H7 (cell line): ENCODE measurements around the gene SRMS. TPM values are rescaled to one million over a fixed set of nuclear protein-coding genes. Genes with fewer than 3 reads are reported as not detected.

Source experiments
- DNase-seq: peaks from one replicate; pipeline ENCODE4 v3.0.0; 2012
- H3K27me3 ChIP-seq: 2 replicates; pipeline ENCODE4 v1.6.0; 2011; ENCODE audit warnings: mild to moderate bottlenecking, low read length; ENCODE audit not compliant: control insufficient read depth, insufficient read depth
- H3K36me3 ChIP-seq: replicated peaks from 2 replicates; pipeline ENCODE4 v1.5.1; 2011; ENCODE audit warnings: low read length; ENCODE audit not compliant: control insufficient read depth, insufficient read depth
- H3K4me3 ChIP-seq: 2 replicates; pipeline ENCODE4 v1.5.1; 2011; ENCODE audit warnings: low read depth, mild to moderate bottlenecking, control low read depth, low read length, moderate library complexity; ENCODE audit not compliant: insufficient read depth
- total RNA-seq: library from RNA; depleted of rRNA; stranded (reverse); fragments of >200 nt; shearing (Covaris generic); gene quantifications from 2 replicates; pipeline ENCODE4 v1.2.3, GENCODE V29; 2014

Gene SRMS
- total RNA-seq, 1 experiment from 2014 or later = 0.21 TPM

GRCh38 chr20:63508072-63508768, 39.3 kb downstream of the SRMS start:
- DNase-seq = peak; percentile 38

GRCh38 chr20:63507083-63507743, 40.3 kb downstream of the SRMS start:
- no peak for DNase-seq
- H3K4me3 ChIP-seq = no peak overlapping the region
- no peaks in the 10 kb centered on the region for H3K27me3 ChIP-seq
- no peaks in the 10 kb centered on the region for H3K36me3 ChIP-seq

More at GRCh38 chr20:63508072-63508768, 39.3 kb downstream of the SRMS start:
- Histone ChIP-seq H3K36me3 (no peaks in the 10 kb centered on the region), H3K4me3 (no peak overlapping the region), H3K27me3 (no peaks in the 10 kb centered on the region)

- DNase-seq = peak; percentile 29
- no peak overlapping the region for H3K4me3 ChIP-seq
- H3K27me3 ChIP-seq = peaks cover 3% of the 10 kb centered on the region; the same call in 1 of the 2 replicates
- H3K36me3 ChIP-seq = no peaks in the 10 kb centered on the region
These were observed 41.8 kb downstream of the SRMS start for GRCh38 chr20:63505723-63506122.

- H3K4me3 ChIP-seq = no peak overlapping the region
- no peaks in the 10 kb centered on the region for H3K36me3 ChIP-seq
- peak; percentile 35 for DNase-seq
- peaks cover 3% of the 10 kb centered on the region; the same call in 1 of the 2 replicates for H3K27me3 ChIP-seq
These were observed 42.3 kb downstream of the SRMS start for GRCh38 chr20:63505281-63505680.

GRCh38 chr20:63504642-63505041, 42.9 kb downstream of the SRMS start:
- no peaks in the 10 kb centered on the region for H3K36me3 ChIP-seq
- peaks cover 8% of the 10 kb centered on the region for H3K27me3 ChIP-seq
- peak; percentile 21 for DNase-seq
- H3K4me3 ChIP-seq = no peak overlapping the region

- peak; percentile 45 for DNase-seq
- Histone ChIP-seq H3K27me3 (peaks cover 14% of the 10 kb centered on the region), H3K4me3 (no peak overlapping the region), H3K36me3 (no peaks in the 10 kb centered on the region)
These were observed 44.0 kb downstream of the SRMS start for GRCh38 chr20:63503524-63503923.

DNA sequence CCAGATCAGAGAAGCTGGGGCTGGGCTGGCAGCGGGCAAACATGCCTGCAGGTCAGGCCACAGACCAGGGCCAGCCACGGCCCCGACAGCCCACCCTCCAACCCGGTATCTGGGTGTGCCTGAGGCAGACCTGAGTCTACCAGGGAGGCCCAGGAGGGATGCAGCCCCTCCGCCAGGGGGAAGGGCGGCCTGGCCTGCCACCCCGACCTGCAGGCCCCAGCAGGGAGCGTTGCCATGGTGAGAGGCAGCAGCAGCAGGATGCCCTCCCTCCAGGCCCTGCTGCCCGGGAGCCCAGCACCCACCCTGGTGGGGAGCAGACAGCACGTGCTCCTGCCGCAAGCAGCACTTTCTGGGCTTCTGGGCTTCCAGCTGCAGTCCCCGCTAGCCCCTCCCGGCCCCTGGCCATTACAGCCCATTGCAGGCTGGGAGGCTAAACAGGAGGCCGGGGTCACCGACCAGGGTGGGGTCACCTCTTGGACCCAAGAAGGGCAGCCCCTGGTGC, 44.8 kb downstream of the SRMS start:
- Histone ChIP-seq H3K4me3 (no peak overlapping the region), H3K27me3 (peaks cover 22% of the 10 kb centered on the region), H3K36me3 (no peaks in the 10 kb centered on the region)
- peak; percentile 75 for DNase-seq

DNA sequence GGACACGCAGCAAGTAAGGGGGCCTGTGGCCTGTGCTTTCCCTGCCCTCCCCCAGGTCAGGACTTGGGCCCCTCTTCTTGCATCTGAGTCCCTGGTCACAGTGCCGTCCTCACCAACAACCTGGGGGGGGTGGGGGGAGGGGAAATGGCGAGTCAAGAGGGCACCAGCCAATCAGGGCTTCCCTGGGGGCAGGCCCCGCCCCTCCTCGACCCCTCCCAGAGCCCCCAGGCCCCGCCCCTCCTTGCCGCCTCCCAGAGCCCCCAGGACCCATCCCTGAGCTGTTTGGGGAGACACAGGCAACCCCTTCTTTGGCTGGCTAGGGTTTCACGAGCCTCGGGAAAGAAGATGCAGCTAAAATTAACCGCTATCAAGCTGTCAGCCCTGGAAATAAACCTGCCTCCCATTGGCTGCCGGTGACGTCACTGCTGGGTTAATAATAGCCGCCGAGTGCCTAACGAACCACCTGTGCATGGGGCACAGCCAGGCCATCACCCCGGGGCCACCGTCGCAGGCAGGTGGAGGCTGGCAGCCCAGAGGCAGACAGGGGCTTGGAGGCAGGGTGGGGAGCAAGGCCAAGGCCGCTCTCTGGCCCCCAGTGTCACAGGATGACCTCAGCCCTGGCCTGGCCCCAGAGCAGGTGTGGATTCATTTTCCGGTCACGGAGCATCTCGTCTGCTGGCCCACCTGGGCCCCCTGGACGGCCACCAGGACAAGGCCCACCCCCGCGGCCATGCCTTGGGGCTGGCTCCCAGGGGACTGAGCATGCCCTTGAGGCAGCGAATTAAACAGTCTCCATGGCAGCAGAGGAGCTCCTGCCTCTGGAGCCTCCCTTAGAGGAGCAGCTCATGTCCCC, 45.5 kb downstream of the SRMS start:
- no peaks in the 10 kb centered on the region for H3K36me3 ChIP-seq
- peak overlapping the region; percentile 36 for H3K4me3 ChIP-seq
- peaks cover 29% of the 10 kb centered on the region for H3K27me3 ChIP-seq
- DNase-seq = peak; percentile 98

GRCh38 chr20:63500902-63501817, 46.4 kb downstream of the SRMS start:
- peaks cover 34% of the 10 kb centered on the region for H3K27me3 ChIP-seq
- no peaks in the 10 kb centered on the region for H3K36me3 ChIP-seq
- DNase-seq = no peak
- no peak overlapping the region for H3K4me3 ChIP-seq

DNA sequence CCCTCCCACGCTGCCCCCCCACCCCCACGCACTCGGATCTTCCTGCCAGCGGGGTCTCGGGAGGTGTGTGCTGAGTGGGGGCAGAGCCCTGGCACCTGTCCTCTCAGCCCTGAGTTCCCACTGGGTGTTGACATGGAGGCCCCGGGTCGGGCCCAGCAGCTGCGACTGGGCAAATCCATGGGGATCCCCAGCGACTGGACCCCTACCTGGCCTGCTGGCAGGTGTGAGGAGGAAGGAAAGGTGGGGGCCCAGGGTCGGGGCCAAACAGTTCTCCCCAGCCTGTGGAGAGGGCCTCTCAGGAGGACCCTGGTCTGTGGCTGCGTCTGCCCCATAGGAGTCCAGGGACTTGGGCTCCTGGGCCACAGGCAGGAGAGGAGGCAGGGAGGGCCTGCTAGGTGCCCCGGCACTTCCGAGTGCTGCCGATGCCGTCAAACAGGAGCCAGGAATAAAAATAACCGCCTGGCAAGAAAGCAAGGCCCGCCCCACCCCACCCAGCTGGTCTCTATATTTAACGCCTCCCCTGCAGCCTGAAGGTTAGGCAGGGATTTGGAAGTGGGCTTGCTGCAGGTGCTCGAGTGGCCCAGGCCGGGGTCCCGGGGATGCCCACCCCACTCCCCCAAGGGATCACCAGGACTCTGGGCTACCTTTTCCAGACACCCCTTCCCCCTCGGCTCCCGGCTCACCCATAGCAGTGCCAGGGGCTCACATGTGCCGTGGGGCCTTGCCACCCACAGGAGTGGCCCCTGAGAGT, 47.2 kb downstream of the SRMS start:
- peak; percentile 63 for DNase-seq
- H3K36me3 ChIP-seq = no peaks in the 10 kb centered on the region
- H3K4me3 ChIP-seq = no peak overlapping the region
- H3K27me3 ChIP-seq = peaks cover 34% of the 10 kb centered on the region

GRCh38 chr20:63499338-63499969, 48.1 kb downstream of the SRMS start:
- DNase-seq = peak; percentile 92
- H3K4me3 ChIP-seq = peak overlapping the region; percentile 53
- H3K27me3 ChIP-seq = peaks cover 34% of the 10 kb centered on the region

DNA sequence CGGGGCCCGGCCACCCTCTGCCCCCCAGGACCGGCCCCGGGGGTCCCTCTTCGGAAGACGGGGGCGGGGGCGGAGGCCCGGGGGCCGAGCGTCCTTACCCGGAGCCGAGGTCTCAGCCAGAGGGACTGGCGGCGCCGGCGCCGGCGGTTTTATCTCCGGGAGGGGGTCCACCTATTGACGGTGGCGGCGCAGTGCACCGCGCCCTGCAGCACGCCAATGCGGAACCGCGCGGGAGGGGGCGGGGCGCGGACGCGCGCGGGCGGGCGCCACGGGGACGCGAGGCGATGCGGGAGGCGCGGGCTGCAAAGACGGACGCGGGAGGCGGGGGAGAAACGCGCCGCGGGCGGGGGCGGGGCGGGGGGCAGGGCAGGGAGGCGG, 48.6 kb downstream of the SRMS start, which contains the start of gene EEF1A2:
Gene EEF1A2 (minus strand): TSS at position 124 of the 378 bp plus-strand sequence. CDS start 1,320 bp downstream, outside the sequence.
- Histone ChIP-seq H3K36me3 (no peaks in the 10 kb centered on the region; the same call in 1 of the 2 replicates), H3K27me3 (peaks cover 34% of the 10 kb centered on the region), H3K4me3 (peak within 1 kb of the TSS; percentile 53)
- DNase-seq = peak; percentile 92

More at GRCh38 chr20:63499338-63499969, 48.1 kb downstream of the SRMS start:
- no peaks in the 10 kb centered on the region for H3K36me3 ChIP-seq
